Prostate gland (tissue), 2 donors: ENCODE data around the gene TNS1. TPM values are rescaled to one million over a fixed set of nuclear protein-coding genes. Genes with fewer than 3 reads are reported as not detected.

ENCODE experiments used
- DNase-seq: peaks from one replicate; pipeline ENCODE4 v3.0.0-alpha.2; 2019; ENCODE audit warnings: low spot score
- H3K27ac ChIP-seq, 2 donors: fragments of 200-600 bp; sonication (generic); 2 replicates each; pipeline ENCODE4 v1.5.1; 2017 to 2019
- H3K27me3 ChIP-seq: fragments of 200-600 bp; sonication (generic); replicated peaks from 2 replicates; pipeline ENCODE4 v1.5.1; 2019; ENCODE audit not compliant: insufficient read depth
- H3K36me3 ChIP-seq, 2 donors: fragments of 200-600 bp; sonication (generic); 1 replicate in 1 of 2; 2 replicates in 1 of 2; pipeline versions ENCODE4 v1.5.1 to v1.8.1; 2017 to 2019
- H3K4me1 ChIP-seq: fragments of 200-600 bp; sonication (generic); replicated peaks from 2 replicates; pipeline ENCODE4 v1.5.1; 2019
- H3K4me3 ChIP-seq, 2 donors: fragments of 200-600 bp; sonication (generic); 2 replicates each; pipeline ENCODE4 v1.5.1; 2017 to 2019
- H3K9me3 ChIP-seq: fragments of 200-600 bp; sonication (generic); 2 replicates; pipeline ENCODE4 v1.5.1; 2017
- POLR2A ChIP-seq: fragments of 450-650 bp; IDR thresholded peaks from one replicate; pipeline ENCODE4 v1.6.1; 2016; ENCODE audit warnings: antibody characterized with exemption, mild to moderate bottlenecking
- POLR2AphosphoS5 ChIP-seq: sonication (generic); formaldehyde crosslinking; IDR thresholded peaks from one replicate; pipeline ENCODE4 v1.6.1; 2017; ENCODE audit warnings: antibody characterized with exemption
- WGBS: methylation state at CpG from one replicate; pipeline ENCODE4 v1.1.5; 2018; 5-methylcytosine and 5-hydroxymethylcytosine counted together
- intact Hi-C: fragments of 100-400 bp; cut with DNase I; formaldehyde crosslinking; loops from one replicate; pipeline ENCODE4 v1.14.2; 2022
- total RNA-seq, 2 donors: library from RNA; depleted of rRNA; stranded (reverse); fragments of >200 nt; gene quantifications; one replicate each; pipeline ENCODE4 v1.1.0, GENCODE V29; 2016
- TF ChIP-seq, protein P1 (sequence below), 4 experiments: fragments of 200-600 bp in 2 of 4; fragments of 450-650 bp in 2 of 4; sonication (generic) in 2 of 4; IDR thresholded peaks; 1 replicate in 3 of 4; 2 replicates in 1 of 4; pipeline ENCODE4 v1.5.1; 2016 to 2019; ENCODE audit warnings: antibody characterized with exemption in 4 of 4, mild to moderate bottlenecking in 2 of 4, moderate library complexity in 2 of 4

TNS1 gene
- total RNA-seq, 2 donors from 2014 or later, result 238 to 659 TPM

DNA sequence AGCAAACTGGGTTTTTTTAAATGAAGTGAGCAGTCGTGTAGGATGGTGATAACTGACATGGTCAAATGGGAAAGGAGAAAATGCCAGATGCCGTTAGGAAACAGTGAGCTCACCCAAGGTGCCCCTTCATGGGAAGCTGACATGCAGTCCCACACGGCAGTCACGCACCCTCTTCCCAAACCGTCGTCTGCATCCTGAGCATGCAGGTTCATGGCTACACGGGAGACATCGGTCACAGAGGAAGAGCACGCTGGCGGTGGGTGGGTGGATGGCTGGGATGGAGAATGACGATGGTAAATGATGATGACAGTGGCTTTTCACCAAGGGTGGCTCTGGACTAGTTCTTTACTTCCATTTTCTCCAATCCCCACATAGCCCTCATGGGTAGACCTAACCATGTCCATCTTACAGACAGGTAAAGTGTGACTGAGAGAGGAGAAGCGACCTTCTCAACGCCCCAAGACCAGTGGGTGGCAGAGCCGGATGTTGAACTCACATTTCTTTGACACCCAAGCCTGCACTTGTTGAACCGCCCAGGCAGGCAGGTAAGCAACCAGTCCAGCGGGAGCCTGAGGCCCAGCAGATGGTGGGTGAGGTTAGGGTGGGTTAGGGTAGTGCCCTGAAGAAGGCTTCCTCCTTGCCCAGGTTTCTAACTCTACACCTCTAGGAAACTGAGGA, 44.5 kb downstream of the TNS1 start:
- H3K27ac ChIP-seq, result peak overlapping the region; percentile 45 to 72
- TF ChIP-seq POLR2AphosphoS5 (no peak), POLR2A (no peak)
- TF ChIP-seq, protein P1, sequence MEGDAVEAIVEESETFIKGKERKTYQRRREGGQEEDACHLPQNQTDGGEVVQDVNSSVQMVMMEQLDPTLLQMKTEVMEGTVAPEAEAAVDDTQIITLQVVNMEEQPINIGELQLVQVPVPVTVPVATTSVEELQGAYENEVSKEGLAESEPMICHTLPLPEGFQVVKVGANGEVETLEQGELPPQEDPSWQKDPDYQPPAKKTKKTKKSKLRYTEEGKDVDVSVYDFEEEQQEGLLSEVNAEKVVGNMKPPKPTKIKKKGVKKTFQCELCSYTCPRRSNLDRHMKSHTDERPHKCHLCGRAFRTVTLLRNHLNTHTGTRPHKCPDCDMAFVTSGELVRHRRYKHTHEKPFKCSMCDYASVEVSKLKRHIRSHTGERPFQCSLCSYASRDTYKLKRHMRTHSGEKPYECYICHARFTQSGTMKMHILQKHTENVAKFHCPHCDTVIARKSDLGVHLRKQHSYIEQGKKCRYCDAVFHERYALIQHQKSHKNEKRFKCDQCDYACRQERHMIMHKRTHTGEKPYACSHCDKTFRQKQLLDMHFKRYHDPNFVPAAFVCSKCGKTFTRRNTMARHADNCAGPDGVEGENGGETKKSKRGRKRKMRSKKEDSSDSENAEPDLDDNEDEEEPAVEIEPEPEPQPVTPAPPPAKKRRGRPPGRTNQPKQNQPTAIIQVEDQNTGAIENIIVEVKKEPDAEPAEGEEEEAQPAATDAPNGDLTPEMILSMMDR (IDR thresholded peaks at IDR 0.05), result no peak
- no peak overlapping the region for H3K4me3 ChIP-seq
- no peaks in the 10 kb centered on the region for H3K36me3 ChIP-seq
- intact Hi-C loops, result no loop called here
- no peaks in the 10 kb centered on the region for H3K27me3 ChIP-seq
- 84% methylated on average over 16 of the region's 16 CpGs for WGBS
- DNase-seq, result no peak
- H3K9me3 ChIP-seq, result no peaks in the 10 kb centered on the region
- peaks cover 13% of the 10 kb centered on the region for H3K4me1 ChIP-seq

GRCh38 chr2:217956586-217957457, 46.0 kb downstream of the TNS1 start:
- WGBS, result 60% methylated on average over 16 of the region's 16 CpGs
- H3K4me3 ChIP-seq, result no peak overlapping the region
- no peaks in the 10 kb centered on the region for H3K27me3 ChIP-seq
- peaks cover 14% of the 10 kb centered on the region for H3K4me1 ChIP-seq
- no peak for DNase-seq
- TF ChIP-seq, protein P1 (IDR thresholded peaks at IDR 0.05), result no peak
- peak; percentile 19 for TF ChIP-seq POLR2AphosphoS5
- no peak for TF ChIP-seq POLR2A
- intact Hi-C loops, result no loop called here
- H3K36me3 ChIP-seq, result no peaks in the 10 kb centered on the region
- peak overlapping the region; percentile 72 to 84 for H3K27ac ChIP-seq
- no peaks in the 10 kb centered on the region for H3K9me3 ChIP-seq

DNA sequence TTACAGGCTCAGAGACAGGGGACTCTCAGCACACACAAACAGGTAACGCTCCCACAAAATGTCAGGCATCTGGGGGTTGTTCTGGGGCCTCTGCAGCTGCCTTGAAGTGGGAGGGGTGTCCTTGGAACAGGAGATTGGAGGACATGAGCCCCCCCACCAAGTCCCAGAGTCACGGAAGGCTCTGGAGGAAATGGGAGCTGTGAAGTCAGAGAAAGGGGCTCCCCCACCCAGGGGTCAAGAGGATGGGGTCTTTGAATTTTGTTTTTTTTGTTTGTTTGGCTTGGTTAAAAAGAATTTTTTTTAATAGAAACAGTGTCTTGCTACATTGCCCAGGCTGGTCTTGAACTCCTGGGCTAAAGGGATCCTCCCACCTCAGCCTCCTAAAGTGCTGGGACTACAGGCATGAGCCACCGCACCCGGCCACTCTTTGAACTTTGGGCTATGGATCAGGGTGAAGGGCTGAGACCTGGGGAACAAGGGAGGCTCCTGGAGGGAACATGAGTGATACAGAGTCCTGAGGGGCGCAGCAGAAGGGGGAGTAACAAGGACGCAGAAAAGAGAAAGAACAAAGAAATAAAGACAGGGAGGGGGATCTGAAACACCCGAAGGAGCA, 46.8 kb downstream of the TNS1 start:
- Histone ChIP-seq H3K36me3 (no peaks in the 10 kb centered on the region), H3K4me1 (peaks cover 14% of the 10 kb centered on the region), H3K9me3 (no peaks in the 10 kb centered on the region), H3K27ac (peak overlapping the region; percentile 72 to 84), H3K27me3 (no peaks in the 10 kb centered on the region), H3K4me3 (no peak overlapping the region)
- DNase-seq, result no peak
- intact Hi-C loops, result no loop called here
- 70% methylated on average over 7 of the region's 7 CpGs for WGBS
- TF ChIP-seq POLR2AphosphoS5 (no peak), POLR2A (no peak)
- TF ChIP-seq, protein P1 (IDR thresholded peaks at IDR 0.05), result no peak

- no peak for DNase-seq
- intact Hi-C loops, result no loop called here
- H3K4me1 ChIP-seq, result peaks cover 14% of the 10 kb centered on the region
- H3K9me3 ChIP-seq, result no peaks in the 10 kb centered on the region
- TF ChIP-seq, protein P1 (IDR thresholded peaks at IDR 0.05), result no peak
- TF ChIP-seq POLR2A (no peak), POLR2AphosphoS5 (no peak)
- H3K36me3 ChIP-seq, result no peaks in the 10 kb centered on the region
- no peak overlapping the region for H3K4me3 ChIP-seq
- no peaks in the 10 kb centered on the region for H3K27me3 ChIP-seq
- WGBS, result 70% methylated on average over 15 of the region's 15 CpGs
- peak overlapping the region; percentile 72 to 84 for H3K27ac ChIP-seq
These were observed 47.6 kb downstream of the TNS1 start for GRCh38 chr2:217954971-217955740.
